HCEC 1CT (cell line): Measurements from ENCODE around the gene CHST6.
"Not testable (repeated sequence)": the region's sequence is repeated elsewhere in the genome, so short reads cannot be mapped to it uniquely, and the experiment has no call there.

Experiments used
- DNase-seq: peaks from one replicate; pipeline ENCODE4 v3.0.0-alpha.2; 2017

CHST6 gene

GRCh38 chr16:75472908-75473877 is 22.0 kb downstream of the CHST6 start:
- DNase-seq: no peak

DNA sequence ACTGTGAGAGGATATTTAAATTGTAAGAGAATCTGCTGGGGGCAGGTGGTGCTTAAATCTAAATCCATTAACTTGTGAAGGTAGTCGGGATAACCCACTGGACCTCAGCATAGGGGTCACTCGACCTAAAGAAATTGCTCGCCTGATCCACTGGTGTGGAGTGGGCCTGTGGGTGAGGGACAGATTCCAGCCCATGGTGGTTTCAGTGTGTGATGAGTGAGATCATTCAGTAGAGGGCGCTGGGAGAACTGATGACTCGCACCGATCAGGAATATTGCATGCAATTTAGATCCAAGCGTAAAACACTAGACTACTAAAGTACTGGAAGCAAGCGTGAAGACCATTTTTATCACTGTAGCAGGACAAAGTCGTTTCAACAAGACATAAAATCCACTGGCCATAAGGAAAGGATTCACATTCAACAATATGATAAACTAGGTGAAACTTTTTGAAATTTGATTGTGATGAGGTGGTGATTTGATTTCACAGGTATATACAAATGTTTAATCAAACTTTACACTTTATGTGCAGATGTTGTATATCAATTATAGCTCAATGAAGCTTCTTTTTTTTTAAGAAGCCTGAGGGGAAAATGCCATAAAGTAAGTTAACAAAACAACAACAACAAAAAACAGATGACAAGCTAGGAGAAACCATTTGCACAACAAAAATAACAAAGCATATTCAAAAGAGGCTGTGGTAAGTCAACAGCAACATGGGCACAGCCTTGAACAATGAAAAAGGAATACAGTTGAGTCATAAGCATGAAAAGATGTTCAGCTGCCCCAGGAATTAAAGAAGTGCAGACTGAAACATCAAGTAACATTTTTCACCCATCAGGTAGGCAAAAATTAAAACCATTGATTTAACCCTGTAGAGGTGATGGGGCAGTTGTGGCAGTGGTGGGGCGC is 23.3 kb downstream of the CHST6 start:
- DNase-seq: peak; percentile 53

GRCh38 chr16:75466760-75467159 is 28.5 kb downstream of the CHST6 start:
- DNase-seq: no peak

DNA sequence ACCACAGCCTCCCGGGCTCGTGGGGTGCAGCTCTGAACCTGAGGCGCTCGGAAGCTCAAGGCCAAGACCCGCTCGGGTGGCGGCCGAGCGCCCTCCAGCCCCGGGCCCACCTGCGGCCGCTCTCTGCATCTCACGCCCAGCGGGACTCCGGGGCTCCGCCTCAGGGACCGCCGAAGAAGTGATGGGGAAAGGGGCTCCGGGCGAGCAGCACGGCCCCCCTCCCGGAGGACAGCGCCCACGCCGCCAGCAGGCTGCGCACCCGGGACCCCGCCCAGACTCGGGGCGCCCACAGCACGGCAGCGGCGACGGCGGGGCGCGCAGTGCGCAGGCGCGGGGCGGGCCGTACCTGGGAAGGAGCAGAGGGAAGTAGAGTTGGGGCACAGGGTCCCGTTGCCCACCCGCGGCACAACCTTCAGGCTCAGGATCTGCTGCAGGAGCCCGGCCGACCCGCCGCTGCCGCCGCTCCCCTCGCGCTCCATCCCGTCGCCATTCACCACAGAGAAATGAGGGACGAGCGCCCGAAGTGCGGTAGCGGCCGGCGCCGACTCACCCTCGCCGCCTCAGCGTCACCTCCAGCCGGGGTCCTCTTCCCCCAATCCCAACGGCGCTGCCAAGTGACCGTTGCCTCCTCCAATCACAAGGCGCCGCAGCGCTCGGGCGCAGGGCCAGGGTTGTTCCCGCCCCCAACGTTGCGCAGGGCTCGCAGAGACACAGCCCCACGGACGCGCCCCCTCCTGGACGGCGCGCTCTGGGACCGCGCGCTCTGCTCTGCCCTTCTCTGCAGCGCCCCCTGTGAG is 30.9 kb downstream of the CHST6 start, which contains the start of gene TMEM170A:
Gene TMEM170A, minus strand, starts transcription at position 568 of the 797 bp plus-strand sequence. Its CDS starts 89 bp downstream, at position 479.
- DNase-seq: peak; percentile 97

- DNase-seq: peak; percentile 12
Measured at GRCh38 chr16:75463389-75464121, 31.7 kb downstream of the CHST6 start.

DNA sequence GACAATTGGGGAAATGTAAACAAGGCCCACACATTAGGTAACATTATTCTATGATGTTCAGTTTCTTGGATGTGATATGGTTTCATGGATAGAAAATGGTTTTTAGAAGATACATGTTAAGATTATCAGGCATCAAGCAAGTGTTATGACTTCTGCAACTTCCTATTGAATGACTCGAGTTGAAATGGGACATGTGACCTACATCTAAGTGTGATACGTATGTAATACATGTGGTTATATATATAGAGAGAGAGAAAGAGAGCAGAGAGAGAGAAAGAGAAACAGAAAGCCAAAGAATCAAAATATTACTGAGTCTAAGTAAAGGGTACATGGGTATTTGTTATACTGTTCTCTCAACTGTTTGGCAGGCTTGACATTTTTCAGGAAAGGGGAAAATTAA is 32.4 kb downstream of the CHST6 start:
- no peak for DNase-seq

DNA sequence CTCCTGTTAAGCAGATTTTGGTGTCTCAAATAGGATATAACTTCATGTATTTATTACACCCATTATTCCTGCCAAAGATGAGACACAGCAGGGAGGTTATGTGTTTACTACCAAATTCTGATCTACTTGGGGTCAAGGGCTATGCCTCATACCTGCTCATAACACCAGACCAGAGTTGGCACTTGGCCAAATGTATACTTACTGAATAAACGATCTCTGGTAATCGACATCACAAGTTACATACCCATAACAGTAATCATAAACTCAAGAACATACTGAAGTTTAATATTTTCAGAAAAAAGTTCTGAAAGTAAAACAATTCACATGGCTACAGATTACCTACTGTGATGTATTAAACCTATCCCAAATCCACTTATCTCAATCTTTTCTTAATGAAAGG is 33.7 kb downstream of the CHST6 start:
- DNase-seq: no peak

DNA sequence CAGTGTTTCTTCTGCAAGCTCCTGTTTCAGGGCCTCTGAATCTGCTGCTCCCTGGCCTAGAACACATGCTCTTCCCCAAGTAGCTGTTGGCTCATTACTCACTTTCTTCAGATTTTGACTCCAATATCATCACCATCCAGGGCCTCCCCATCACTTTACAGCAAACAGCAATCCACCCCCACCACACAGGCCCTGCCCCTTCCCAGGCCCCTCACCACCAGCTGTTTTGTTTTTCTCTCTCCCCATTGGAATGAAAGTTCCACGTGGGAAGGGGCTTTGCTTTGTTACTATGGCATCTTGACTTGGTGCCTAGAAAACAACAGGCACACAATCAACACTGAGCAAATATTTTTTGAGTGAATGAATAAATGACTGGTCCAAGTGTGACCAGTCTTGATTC is 34.8 kb downstream of the CHST6 start:
- DNase-seq: no peak

DNA sequence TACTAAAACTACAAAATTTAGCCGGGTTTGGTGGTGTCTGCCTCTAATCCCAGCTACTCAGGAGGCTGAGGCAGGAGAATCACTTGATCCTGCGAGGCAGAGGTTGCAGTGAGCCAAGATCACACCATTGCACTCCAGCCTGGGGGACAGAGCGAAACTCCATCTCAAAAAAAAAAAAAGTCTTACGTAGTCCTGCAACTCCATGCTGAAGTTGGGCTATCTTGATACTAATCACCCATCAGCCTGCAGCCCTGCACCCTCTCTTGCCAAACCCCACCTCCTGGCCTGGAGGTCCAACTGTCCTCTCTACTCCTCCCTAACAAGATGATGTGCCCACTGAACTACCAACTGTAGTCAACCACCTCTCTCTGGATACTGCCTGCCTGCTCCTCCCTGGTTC is 35.5 kb downstream of the CHST6 start:
- no peak for DNase-seq

DNA sequence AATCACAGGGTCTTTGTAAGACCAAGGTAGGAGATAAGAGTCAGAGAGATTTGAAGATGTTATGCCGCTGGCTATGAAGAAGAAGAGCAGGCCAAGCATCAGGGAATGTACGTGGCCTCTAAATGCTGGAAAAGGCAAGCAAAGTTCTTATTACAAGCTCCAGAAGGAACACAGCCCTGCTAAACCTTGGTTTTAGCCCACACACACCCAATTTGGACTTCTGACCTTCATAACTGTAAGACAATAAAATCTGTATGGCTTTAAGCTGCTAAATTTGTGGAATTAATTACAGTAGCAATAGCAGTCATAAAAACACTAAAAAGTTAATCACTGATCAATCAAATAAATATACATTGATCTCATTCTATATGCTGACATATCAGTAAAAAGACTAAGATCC is 36.8 kb downstream of the CHST6 start:
- no peak for DNase-seq

GRCh38 chr16:75458029-75458428 is 37.2 kb downstream of the CHST6 start:
- DNase-seq: no peak

GRCh38 chr16:75457485-75458021 is 37.7 kb downstream of the CHST6 start:
- no peak for DNase-seq

DNA sequence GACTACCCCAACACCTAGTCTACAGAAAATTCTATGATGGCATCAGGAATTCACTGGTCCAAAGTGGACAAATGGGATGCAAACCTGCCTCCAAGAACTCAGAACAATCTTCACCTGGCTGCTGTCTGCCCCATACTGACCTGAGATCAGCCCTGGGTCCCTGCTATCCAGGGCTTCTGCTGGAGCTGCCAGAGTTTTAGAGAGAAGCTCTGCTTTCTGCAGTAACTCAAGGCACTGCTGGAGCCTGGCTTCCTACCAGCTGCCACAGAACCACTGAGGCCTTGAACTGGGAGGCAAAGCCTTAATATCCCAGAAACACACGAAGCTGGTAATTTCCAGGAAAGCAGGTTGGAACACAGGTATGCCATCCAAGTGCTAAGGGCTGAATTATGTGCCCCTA is 38.3 kb downstream of the CHST6 start:
- DNase-seq: no peak

DNA sequence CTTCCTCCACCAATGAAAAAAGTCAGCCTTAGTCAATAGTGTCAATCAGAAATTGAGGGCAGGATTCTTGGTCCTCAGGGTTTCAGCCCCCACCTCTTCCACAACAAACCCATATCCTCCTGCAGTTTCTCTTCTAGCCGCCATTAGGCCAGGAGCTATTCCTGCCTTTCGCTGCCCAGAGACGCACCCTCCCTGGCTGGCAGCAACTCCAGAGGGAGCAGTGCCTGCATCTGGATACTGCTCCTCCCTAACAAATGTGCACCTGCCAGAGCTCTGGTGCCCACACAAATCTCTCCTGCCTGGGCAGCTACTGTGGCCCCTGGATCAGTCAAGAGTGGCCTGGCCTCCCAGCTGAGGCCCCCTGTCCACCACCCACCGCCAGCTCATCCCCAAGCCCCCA is 38.8 kb downstream of the CHST6 start:
- not testable (repeated sequence) for DNase-seq

- no peak for DNase-seq
Measured at GRCh38 chr16:75455677-75456076, 39.6 kb downstream of the CHST6 start.

DNA sequence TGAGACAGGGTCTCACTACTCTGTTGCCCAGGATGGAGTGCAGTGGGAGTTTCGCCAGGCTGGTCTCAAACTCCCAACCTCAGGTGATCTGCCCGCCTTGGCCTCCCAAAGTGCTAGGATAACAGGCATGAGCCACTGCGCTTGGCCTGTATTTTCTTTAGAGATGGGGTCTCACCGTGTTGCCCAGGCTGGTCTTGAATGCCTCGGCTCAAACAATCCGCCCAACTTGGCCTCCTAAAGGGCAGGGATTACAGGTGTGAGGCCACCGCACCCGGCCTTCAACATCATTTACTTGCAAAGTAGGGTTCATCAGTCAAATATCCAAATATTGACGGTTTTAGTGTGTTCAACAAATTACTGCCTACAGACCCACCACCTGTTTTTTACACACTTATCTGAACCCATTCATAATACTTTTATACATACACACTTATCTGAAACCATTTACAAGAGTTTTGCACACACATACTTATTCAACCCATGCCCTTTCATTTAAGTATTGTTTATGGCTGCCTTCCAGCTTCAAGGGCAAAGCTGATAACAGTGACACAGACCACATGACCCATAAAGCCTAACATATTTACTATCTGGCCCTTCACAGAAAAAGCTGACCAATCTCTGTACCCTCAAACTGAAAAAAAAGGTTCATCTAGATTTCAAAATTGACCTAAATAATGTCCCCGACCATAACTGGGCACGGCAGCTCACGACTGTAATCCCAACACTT is 42.6 kb downstream of the CHST6 start:
- DNase-seq: no peak

DNA sequence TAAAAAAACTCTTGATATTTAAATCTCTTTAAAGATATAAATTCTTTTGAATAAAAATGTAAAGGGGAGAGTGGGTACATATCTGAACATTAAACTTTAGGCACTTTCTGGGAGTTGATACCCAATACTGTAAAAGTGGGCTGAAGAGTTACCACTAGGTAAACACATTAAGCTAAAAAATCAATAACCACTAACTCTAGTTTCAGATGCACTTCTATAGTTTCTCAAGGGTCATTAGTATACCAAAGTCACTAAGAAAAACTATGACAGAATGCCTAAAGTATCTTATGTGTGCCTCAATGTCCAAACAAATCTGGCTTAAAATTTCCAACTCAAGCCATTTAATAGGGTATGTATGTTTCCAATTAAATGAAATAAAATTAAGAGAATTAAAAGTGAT is 48.8 kb downstream of the CHST6 start:
- DNase-seq: no peak

DNA sequence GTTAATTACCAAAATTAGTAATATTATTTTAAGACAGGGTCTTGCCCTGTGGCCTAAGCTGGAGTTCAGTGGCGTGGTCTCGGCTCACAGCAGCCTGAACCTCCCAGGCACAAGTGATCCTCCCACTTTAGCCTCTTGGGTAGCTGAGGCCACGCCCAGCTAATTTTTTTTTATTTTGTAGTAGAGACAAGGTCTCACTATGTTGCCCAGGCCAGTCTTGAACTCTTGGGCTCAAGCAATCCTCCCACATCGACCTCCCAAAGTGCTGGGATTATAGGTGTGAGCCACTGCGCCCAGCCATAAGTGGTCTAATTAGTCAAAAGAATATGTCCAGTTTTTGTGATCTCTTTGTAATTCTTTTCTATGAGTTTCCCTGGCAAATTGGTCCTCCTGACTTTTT is 49.9 kb downstream of the CHST6 start:
- DNase-seq: no peak

- DNase-seq: no peak
Measured at GRCh38 chr16:75443298-75443697, 51.9 kb downstream of the CHST6 start.

DNA sequence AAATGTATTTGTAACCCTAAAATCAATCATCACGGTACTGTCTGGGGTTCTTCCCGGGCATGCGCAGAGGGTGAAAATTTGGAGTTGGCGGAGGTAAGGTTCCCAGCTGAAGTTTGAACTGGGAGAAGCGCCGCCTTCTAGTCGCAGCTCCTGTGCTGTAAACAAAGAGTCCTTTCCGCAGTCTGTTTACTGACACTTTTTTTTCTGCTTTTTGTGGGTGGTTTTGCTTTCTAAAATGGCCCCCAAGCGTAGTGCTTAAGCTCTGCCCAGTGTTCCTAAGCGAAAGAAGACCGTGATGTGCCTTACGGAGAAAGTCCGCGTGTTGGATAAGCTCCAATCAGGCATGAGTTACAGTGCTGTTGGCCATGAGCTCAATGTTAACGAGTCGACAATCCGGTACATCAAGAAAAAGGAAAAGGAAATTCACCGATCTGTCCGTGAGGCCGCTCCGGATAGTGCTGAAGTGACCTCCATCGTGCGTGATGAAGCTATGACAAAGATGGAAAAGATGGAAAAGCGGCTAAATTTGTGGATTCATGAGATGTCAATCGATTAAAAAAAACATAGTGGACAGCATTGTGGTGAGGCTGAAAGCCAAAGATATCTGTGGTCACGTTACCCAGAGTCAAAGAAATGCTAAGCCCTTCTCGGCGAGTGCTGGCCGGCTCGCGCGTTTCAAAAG is 61.4 kb downstream of the CHST6 start:
- peak; percentile 80 for DNase-seq
